CD4-positive, alpha-beta memory T cell (primary cell): ENCODE results near the gene RPL10L. TPM values are rescaled to one million over a fixed set of nuclear protein-coding genes. Genes with fewer than 3 reads are reported as not detected.

Source experiments
- CTCF ChIA-PET: fragments of 350-600 bp; sonication (Branson Sonifier 250); formaldehyde crosslinking; loops from one replicate; lab custom pipeline; 2021; ENCODE audit warnings: inconsistent platforms; ENCODE audit not compliant: partially characterized antibody; lab: Charles Lee
- POLR2A ChIA-PET: fragments of 350-600 bp; sonication (Branson Sonifier 250); formaldehyde crosslinking; loops from one replicate; lab custom pipeline; 2021; ENCODE audit not compliant: partially characterized antibody; lab: Charles Lee
- DNase-seq, 5 donors: peaks; one replicate each; pipeline versions ENCODE4 v3.0.0 to v3.0.0-alpha.2; 2020 to 2022; ENCODE audit warnings: mixed read lengths in 1 of 5
- H3K27ac ChIP-seq: one replicate; pipeline ENCODE4 v1.7.0; 2013; ENCODE audit warnings: low read depth, low read length
- H3K27me3 ChIP-seq: 2 replicates; pipeline ENCODE4 v1.7.0; 2013; ENCODE audit warnings: mild to moderate bottlenecking, low read length, moderate library complexity; ENCODE audit not compliant: insufficient read depth
- H3K36me3 ChIP-seq: 2 replicates; pipeline ENCODE4 v1.7.0; 2013; ENCODE audit warnings: mild to moderate bottlenecking, low read length, moderate library complexity; ENCODE audit not compliant: insufficient read depth
- H3K4me1 ChIP-seq: 2 replicates; pipeline ENCODE4 v1.7.0; 2013; ENCODE audit warnings: mild to moderate bottlenecking, low read length, moderate library complexity; ENCODE audit not compliant: insufficient read depth
- H3K4me3 ChIP-seq, 2 donors: one replicate each; pipeline ENCODE4 v1.7.0; 2013; ENCODE audit warnings: low read length in 2 of 2, mild to moderate bottlenecking in 1 of 2
- H3K9me3 ChIP-seq, 2 donors: one replicate each; pipeline ENCODE4 v1.7.0; 2013; ENCODE audit warnings: low read length in 2 of 2, control low read depth in 1 of 2; ENCODE audit not compliant: control insufficient read depth in 1 of 2
- H3K27ac Mint-ChIP-seq, 7 donors: one replicate each; pipeline ENCODE4 v1.8.0; 2020 to 2021; ENCODE audit warnings: mixed read lengths in 7 of 7, mild to moderate bottlenecking in 6 of 7, inconsistent platforms in 3 of 7, moderate library complexity in 3 of 7
- H3K27me3 Mint-ChIP-seq, 2 donors: one replicate each; pipeline ENCODE4 v1.8.0; 2020 to 2021; ENCODE audit warnings: mixed read lengths in 2 of 2
- H3K36me3 Mint-ChIP-seq, 2 donors: one replicate each; pipeline ENCODE4 v1.8.0; 2020 to 2021; ENCODE audit warnings: mixed read lengths in 2 of 2, inconsistent platforms in 1 of 2, mild to moderate bottlenecking in 1 of 2
- H3K4me1 Mint-ChIP-seq, 4 donors: one replicate each; pipeline ENCODE4 v1.8.0; 2020 to 2021; ENCODE audit warnings: mixed read lengths in 4 of 4, mild to moderate bottlenecking in 1 of 4
- H3K4me3 Mint-ChIP-seq, 8 donors: one replicate each; pipeline ENCODE4 v1.8.0; 2020 to 2021; ENCODE audit warnings: mixed read lengths in 8 of 8, mild to moderate bottlenecking in 7 of 8, moderate library complexity in 6 of 8, inconsistent platforms in 3 of 8
- H3K9me3 Mint-ChIP-seq, 8 donors: one replicate each; pipeline ENCODE4 v1.8.0; 2020 to 2021; ENCODE audit warnings: mixed read lengths in 8 of 8, mild to moderate bottlenecking in 5 of 8, inconsistent platforms in 3 of 8, moderate library complexity in 1 of 8
- intact Hi-C: fragments of 100-400 bp; cut with micrococcal nuclease; formaldehyde crosslinking; loops from one replicate; pipeline ENCODE4 v1.15.1; 2023
- polyA plus RNA-seq, 2 donors: library from polyadenylated mRNA; unstranded; fragments of 300-500 nt; fragmentation: Illumina TruSeq; gene quantifications; one replicate each; pipeline ENCODE4 v1.2.3, GENCODE V29; 2021
- total RNA-seq, 2 experiments: library from RNA; stranded (reverse); gene quantifications; one replicate each; pipeline ENCODE4 v1.2.3, GENCODE V29; 2021

Gene RPL10L
- total and polyA plus RNA-seq, 4 experiments from 2014 or later: not detected

DNA sequence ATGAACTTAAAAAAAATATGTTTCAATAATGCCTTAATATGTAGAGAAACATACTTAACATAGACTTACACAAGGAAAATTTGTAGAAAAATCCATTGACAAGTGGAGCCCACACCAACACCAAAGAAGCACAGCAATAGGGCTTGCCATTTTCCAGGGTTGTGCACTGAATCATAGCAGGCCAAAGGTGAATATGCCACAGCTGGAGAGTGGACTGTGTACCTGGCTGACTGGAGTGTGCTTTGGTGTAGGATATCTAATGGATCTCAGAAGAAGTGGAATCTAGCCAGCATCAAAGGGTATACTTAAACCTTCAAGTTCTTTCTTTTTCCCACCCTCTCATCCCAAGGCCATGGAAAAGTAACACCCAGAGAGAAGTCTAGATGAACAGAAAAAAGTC, 4.8 kb downstream of the RPL10L start:
- H3K27ac Mint-ChIP-seq: no peak overlapping the region
- Histone ChIP-seq H3K27me3 (no peaks in the 10 kb centered on the region), H3K9me3 (no peaks in the 10 kb centered on the region), H3K4me1 (no peaks in the 10 kb centered on the region), H3K27ac (no peak overlapping the region), H3K4me3 (no peak overlapping the region), H3K36me3 (no peaks in the 10 kb centered on the region)
- no peaks in the 10 kb centered on the region for H3K36me3 Mint-ChIP-seq
- H3K4me3 Mint-ChIP-seq: no peak overlapping the region
- ChIA-PET POLR2A (no interaction called here), CTCF (no interaction called here)
- H3K27me3 Mint-ChIP-seq: no peaks in the 10 kb centered on the region
- DNase-seq: no peak
- no peaks in the 10 kb centered on the region for H3K4me1 Mint-ChIP-seq
- intact Hi-C loops: no loop called here
- peaks cover 0 to 22% (median 7%) of the 10 kb centered on the region in 8 donors for H3K9me3 Mint-ChIP-seq

- H3K27me3 Mint-ChIP-seq: no peaks in the 10 kb centered on the region
- Histone ChIP-seq H3K36me3 (no peaks in the 10 kb centered on the region), H3K4me1 (no peaks in the 10 kb centered on the region), H3K27me3 (no peaks in the 10 kb centered on the region), H3K4me3 (no peak overlapping the region), H3K9me3 (no peaks in the 10 kb centered on the region), H3K27ac (no peak overlapping the region)
- H3K36me3 Mint-ChIP-seq: no peaks in the 10 kb centered on the region
- H3K4me3 Mint-ChIP-seq: no peak overlapping the region
- peaks cover 0 to 13% (median 7%) of the 10 kb centered on the region in 8 donors for H3K9me3 Mint-ChIP-seq
- H3K27ac Mint-ChIP-seq: no peak overlapping the region
- no peaks in the 10 kb centered on the region for H3K4me1 Mint-ChIP-seq
- intact Hi-C loops: no loop called here
- ChIA-PET CTCF (no interaction called here), POLR2A (no interaction called here)
- no peak for DNase-seq
Observed at GRCh38 chr14:46626876-46627275, 24.7 kb downstream of the RPL10L start.
